NCI-H2081 (cell line): ENCODE results near the gene DOK5.

Experiments
- DNase-seq, 2 experiments: peaks; one replicate each; lab custom pipeline; 2025; lab: John Stamatoyannopoulos, UW

DOK5 gene

DNA sequence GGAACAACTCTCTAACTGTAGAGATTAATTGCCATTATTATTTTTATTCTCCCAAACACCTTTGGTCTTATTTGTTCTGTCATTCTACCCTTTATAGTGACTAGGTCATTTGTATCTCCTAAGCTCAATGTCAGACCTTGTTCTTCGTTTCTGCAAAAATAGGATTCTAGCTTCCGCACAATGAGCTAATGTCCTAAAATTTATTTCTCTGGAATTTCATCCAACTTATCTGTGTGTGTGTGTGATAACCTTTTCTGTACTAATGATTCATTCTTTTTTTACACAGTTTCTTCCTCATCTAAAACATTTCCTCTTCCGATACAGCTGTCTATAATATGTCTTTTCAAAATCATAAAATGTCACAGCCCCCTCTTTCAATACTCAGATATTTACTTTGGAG lies 84.5 kb downstream of the DOK5 start:
- no peak for DNase-seq

GRCh38 chr20:54560357-54560756 lies 85.0 kb downstream of the DOK5 start:
- DNase-seq = no peak

- no peak for DNase-seq
Measured at GRCh38 chr20:54565255-54565654, 89.9 kb downstream of the DOK5 start.

GRCh38 chr20:54566031-54566688 lies 90.8 kb downstream of the DOK5 start:
- DNase-seq = no peak

GRCh38 chr20:54570561-54570960 lies 95.2 kb downstream of the DOK5 start:
- DNase-seq = no peak

- DNase-seq = no peak
Measured at GRCh38 chr20:54572665-54573435, 97.5 kb downstream of the DOK5 start.

GRCh38 chr20:54573838-54574237 lies 98.4 kb downstream of the DOK5 start:
- DNase-seq = no peak

- no peak for DNase-seq
Measured at GRCh38 chr20:54576518-54576917, 101.1 kb downstream of the DOK5 start.

- no peak for DNase-seq
Measured at GRCh38 chr20:54577637-54578036, 102.2 kb downstream of the DOK5 start.

DNA sequence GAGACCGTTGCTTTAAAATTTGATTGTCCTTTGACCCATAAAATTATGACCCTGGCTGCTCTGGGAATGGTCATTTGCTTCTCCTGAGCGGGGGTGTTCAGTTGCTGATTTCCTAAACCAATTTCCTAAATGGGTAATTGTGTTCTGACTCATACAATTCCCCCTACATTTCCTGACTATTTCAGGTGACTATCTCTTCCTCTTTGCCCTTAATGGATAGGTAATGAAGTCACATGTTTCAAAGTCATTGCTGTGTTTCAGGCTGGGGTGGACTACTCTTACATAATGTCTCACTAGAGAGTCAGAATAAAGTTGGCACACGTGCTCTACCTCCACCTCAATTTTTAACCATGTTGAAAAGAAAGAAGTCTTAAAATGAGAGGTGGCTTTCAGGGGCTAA lies 109.8 kb downstream of the DOK5 start:
- no peak for DNase-seq

DNA sequence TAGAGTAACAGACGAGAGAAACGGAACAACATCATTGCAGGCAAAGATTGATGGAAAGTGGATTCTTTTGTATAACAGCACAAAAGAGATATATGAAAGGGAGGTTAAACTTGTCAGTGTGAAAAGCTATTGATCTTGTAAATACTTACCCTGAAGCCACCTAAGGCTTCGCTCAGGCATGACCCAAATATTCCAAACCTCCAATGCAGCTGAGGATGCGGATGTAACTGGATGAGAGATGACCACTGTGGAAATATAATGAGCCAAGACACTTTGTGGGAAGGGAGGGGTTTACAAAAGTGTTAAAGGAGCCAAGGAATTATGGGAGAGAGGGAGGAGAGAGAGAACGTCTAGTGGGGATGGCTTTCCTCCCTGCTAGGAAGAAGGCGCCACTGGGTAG lies 112.0 kb downstream of the DOK5 start:
- no peak for DNase-seq

DNA sequence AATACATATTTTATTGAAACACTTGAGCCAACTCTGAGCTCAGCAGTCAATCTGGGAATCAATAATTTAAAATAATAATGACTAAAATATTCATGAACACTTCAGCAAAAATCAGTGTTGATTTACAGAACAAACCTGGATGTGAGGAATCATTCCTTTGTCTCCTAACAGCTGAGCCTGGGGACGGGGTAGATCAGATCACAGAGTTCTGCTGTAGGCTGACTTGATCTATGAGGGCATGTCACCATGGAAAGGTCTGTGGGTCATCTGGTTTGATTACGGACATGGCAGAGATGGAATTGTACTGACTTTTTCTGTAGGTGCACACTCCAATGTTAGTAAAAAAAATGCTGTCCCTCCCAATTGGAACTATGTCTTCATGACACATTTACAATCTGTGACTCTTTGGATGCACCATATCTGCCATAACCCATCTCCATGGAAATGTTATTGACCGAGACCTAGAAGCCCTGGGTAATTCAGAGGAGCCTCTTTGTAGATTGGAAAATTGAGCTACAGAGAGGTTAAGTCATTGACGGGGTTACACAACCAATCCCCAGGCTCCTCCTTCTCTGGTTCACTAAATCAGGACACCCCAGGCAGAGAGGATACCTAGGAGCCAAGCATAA lies 114.1 kb downstream of the DOK5 start:
- DNase-seq = no peak

- DNase-seq = no peak
Measured at GRCh38 chr20:54590856-54591255, 115.5 kb downstream of the DOK5 start.

DNA sequence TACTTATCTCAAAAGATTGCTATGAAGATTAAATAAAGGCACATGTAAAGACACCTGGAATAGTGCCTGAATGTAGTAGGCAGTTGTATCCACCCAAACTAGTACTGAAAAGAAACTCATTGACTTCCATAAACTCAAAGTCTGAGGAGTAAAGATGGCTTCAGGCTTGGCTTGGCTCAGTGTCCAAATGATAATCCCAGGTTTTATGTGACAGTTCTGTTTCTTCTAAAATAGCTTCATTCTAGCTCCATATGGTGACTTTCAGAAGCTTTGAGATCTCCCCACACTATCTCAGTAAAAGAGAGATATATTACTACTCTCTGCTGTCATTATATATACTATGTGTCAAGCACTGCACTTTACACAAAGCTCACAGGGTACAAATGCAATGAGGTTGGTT lies 121.3 kb downstream of the DOK5 start:
- no peak for DNase-seq

DNA sequence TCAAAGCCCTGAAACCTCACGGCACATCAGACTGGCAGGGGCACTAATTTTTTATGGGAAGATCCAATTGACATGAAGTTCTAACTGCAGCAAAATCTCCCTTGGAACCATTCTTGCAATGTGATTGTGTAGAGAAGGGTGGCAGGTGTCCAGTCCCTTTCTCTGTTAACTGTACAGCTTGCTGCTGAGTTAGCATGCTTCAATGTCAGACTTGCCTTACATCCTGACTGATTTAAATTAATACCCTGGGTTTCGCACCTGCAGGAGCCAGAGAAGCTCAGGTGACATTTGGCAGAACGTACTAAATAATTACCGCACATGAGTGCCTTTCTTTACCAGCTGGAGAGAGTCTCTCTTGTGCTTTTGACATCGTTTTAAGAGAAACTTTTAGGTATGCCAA lies 123.0 kb downstream of the DOK5 start:
- DNase-seq = peak in 1 of 2 experiments; percentile 7

DNA sequence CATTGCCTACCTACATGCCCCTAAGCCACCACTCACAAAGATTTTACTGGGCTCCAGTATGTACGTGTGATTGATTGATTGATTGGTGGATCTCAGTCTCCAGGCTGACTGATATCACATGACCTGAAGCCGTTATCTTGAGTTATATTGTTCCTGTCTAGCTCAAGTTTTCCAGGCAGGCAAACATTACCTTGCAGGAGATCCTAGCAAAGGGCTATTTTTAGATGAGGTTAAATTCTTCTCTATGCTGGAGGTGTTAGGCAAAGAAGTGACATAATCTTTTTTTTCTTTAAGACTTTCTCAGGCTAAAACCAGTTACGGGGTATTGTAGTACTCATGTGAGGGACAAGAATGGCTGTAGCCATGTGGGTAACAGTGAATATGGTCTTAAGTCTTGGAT lies 125.2 kb downstream of the DOK5 start:
- no peak for DNase-seq

DNA sequence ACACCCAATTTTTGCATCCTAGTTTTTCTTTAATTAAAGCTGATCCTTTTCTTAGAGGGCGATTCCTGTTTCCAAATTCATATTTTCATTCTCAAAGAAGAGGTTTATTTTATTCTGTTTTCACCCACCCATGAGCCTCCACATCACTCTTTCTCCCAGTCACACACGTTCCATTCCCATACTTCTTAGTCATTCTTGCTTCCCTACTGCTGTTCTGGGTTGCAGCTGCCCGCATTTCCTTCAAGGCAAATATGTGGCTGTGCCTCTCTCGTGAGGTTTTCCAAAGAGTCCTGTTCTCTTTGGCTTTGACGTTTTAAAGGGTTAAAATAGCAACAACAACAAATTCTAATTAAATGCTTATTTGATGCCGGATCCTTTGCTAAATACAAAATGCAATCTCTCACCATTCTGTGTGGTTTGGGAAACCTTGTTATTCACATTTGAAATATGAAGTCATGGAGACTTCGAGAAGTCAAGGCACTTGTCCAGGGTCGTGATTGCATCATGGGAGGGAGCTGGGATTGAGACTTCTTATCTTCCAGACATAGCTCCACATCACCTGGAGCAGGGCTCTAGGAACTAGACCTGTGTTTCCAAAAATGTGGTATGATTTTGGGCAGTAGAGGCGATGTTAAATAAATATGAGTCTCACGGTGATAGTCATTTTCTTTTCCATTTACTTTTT lies 126.6 kb downstream of the DOK5 start:
- no peak for DNase-seq

DNA sequence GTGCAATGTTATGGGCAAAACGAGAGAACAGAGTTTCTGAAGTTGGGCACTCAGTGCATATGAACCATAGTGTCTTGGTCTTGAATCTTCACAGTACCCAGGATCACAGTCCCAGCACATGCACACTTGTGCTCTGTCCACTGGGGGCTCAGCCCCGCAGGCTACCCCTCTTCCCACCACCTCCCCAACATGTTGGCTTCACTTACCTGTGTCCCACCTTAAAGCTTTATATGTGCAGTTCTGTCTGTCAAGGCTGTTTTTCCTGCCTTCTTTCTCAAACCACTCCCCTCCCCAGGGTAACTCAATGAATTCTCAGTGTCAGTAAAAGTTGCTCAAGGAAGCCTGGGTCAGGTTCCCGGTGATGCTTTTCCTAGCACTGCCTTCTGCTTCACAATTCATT lies 129.9 kb downstream of the DOK5 start:
- DNase-seq = no peak

DNA sequence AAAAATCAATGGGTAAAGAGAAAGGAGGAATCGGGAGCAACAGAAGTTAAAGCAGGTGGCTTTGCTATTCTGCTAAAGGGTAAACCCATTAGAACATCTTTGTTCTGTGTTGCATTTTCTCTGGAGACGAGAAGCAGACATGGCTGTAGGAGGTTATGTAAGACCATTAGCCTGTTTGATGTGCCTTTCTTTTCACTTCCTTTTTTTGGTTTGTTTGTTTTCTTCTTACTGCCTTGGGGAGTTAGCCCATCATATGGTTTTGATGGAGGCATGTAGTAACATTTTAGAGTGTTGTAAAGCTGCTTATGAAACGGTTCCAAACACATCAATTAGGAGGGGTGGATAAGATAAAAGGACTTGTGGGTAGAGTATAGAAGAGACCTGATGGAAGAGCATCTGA lies 131.0 kb downstream of the DOK5 start:
- no peak for DNase-seq

- DNase-seq = no peak
Measured at GRCh38 chr20:54608039-54608745, 132.8 kb downstream of the DOK5 start.

GRCh38 chr20:54608943-54609342 lies 133.6 kb downstream of the DOK5 start:
- no peak for DNase-seq
